HepG2 (cell line): ENCODE results near the gene NEMF. TPM values are rescaled to one million over a fixed set of nuclear protein-coding genes. Genes with fewer than 3 reads are reported as not detected.

Experiments
- AFF4 ChIP-seq: sonication (generic); formaldehyde crosslinking; IDR thresholded peaks from 2 replicates; pipeline ENCODE4 v1.4.0; 2020; ENCODE audit warnings: missing genetic modification reagents
- ATRX ChIP-seq: sonication (generic); formaldehyde crosslinking; IDR thresholded peaks from 2 replicates; pipeline ENCODE4 v1.4.0; 2020; ENCODE audit warnings: missing genetic modification reagents, borderline replicate concordance
- BORCS8-MEF2B ChIP-seq: sonication (generic); formaldehyde crosslinking; IDR thresholded peaks from 2 replicates; pipeline ENCODE4 v1.8.0; 2022; ENCODE audit warnings: mild to moderate bottlenecking, missing genetic modification reagents
- DRAP1 ChIP-seq: IDR thresholded peaks from 2 replicates; pipeline ENCODE4 v1.6.1; 2016; ENCODE audit warnings: missing genetic modification reagents, missing compliant biosample characterization
- EED ChIP-seq: sonication (generic); formaldehyde crosslinking; IDR thresholded peaks from 2 replicates; pipeline ENCODE4 v1.5.0; 2020; ENCODE audit warnings: mild to moderate bottlenecking, missing genetic modification reagents
- JARID2 ChIP-seq: sonication (generic); formaldehyde crosslinking; IDR thresholded peaks from 2 replicates; pipeline ENCODE4 v1.8.1; 2023; ENCODE audit warnings: missing genetic modification reagents, inconsistent platforms; ENCODE audit not compliant: insufficient replicate concordance
- KLF16 ChIP-seq, 2 experiments: sonication (generic) in 1 of 2; formaldehyde crosslinking in 1 of 2; IDR thresholded peaks; 2 replicates each; pipeline versions ENCODE4 v1.6.1 to v1.8.0; 2016 to 2023; ENCODE audit warnings: missing genetic modification reagents in 2 of 2, missing compliant biosample characterization in 1 of 2
- PCBP1 ChIP-seq: fragments of 200-400 bp; formaldehyde crosslinking; IDR thresholded peaks from 2 replicates; pipeline ENCODE4 v1.6.1; 2017; ENCODE audit warnings: mild to moderate bottlenecking, low read depth, low read length, borderline replicate concordance
- POGZ ChIP-seq: sonication (generic); formaldehyde crosslinking; IDR thresholded peaks from 2 replicates; pipeline ENCODE4 v1.4.0; 2020; ENCODE audit warnings: mild to moderate bottlenecking, missing genetic modification reagents
- REST ChIP-seq, 2 experiments: IDR thresholded peaks; 2 replicates each; pipeline ENCODE4 v1.6.1; 2011 to 2012; ENCODE audit warnings: low read length in 2 of 2, borderline replicate concordance in 1 of 2, low read depth in 1 of 2, mild to moderate bottlenecking in 1 of 2, moderate library complexity in 1 of 2
- SRSF9 ChIP-seq: fragments of 200-400 bp; formaldehyde crosslinking; IDR thresholded peaks from 2 replicates; pipeline ENCODE4 v1.6.1; 2018; ENCODE audit warnings: borderline replicate concordance, mild to moderate bottlenecking, low read depth, low read length; ENCODE audit not compliant: insufficient read depth, poor library complexity, severe bottlenecking
- TRAFD1 ChIP-seq: sonication (generic); formaldehyde crosslinking; IDR thresholded peaks from 2 replicates; pipeline ENCODE4 v1.5.1; 2020; ENCODE audit warnings: missing genetic modification reagents, mild to moderate bottlenecking, borderline replicate concordance
- ZBTB25 ChIP-seq: IDR thresholded peaks from 2 replicates; pipeline ENCODE4 v1.6.1; 2018; ENCODE audit warnings: missing genetic modification reagents
- ZBTB39 ChIP-seq: sonication (generic); formaldehyde crosslinking; IDR thresholded peaks from 2 replicates; pipeline ENCODE4 v1.5.0; 2020; ENCODE audit warnings: missing genetic modification reagents
- polyA plus RNA-seq, 8 experiments: library from polyadenylated mRNA; depleted of rRNA in 3 of 8; stranded (reverse) in 7 of 8; unstranded in 1 of 8; fragments of >200 nt; fragmentation: Illumina TruSeq in 4 of 8; extraction: Trizol in 4 of 8; gene quantifications; 2 replicates each; pipeline versions ENCODE4 v1.2.1 to v1.2.3, GENCODE V29; 2011 to 2016; ENCODE audit warnings: low read depth in 4 of 8, missing spikeins in 1 of 8, mixed read lengths in 1 of 8; ENCODE audit not compliant: insufficient read depth in 1 of 8
- total RNA-seq, 5 experiments: library from RNA; depleted of rRNA; stranded (reverse); fragments of >200 nt; fragmentation: Illumina TruSeq; extraction: Trizol; gene quantifications; 2 replicates each; pipeline ENCODE4 v1.2.3, GENCODE V29; 2016; ENCODE audit warnings: low read depth in 1 of 5

NEMF gene
- total and polyA plus RNA-seq, 2 of the 13 experiments (the other 11 are each of a cell fraction or from before 2014, with no cell fraction given): 21.3 to 57.9 TPM

- TF ChIP-seq REST (IDR thresholded peaks at IDR 0.05; ENCODE audit: borderline replicate concordance in 1 of 2, low read depth in 1 of 2, low read length in 2 of 2) (no peak), JARID2 (no peak), TRAFD1 (CRISPR knock-in tag) (no peak), ZBTB25 (CRISPR knock-in tag) (peak; percentile 15; the same call in 1 of the 2 replicates), KLF16 (CRISPR knock-in tag; IDR thresholded peaks at IDR 0.05) (no peak), ZBTB39 (no peak), ATRX (CRISPR knock-in tag) (no peak), SRSF9 (no peak), POGZ (CRISPR knock-in tag) (peak; percentile 79), DRAP1 (CRISPR knock-in tag) (peak; percentile 66), BORCS8-MEF2B (CRISPR knock-in tag) (peak; percentile 53; the same call in 1 of the 2 replicates), AFF4 (no peak), PCBP1 (no peak), EED (CRISPR knock-in tag) (peak; percentile 20; the same call in 1 of the 2 replicates)
These were observed 84.9 kb downstream of the NEMF start, which contains the start of gene KLHDC2 (continued) for GRCh38 chr14:49767571-49768300.
